Measurements from ENCODE around the gene F10.

Gene F10

DNA sequence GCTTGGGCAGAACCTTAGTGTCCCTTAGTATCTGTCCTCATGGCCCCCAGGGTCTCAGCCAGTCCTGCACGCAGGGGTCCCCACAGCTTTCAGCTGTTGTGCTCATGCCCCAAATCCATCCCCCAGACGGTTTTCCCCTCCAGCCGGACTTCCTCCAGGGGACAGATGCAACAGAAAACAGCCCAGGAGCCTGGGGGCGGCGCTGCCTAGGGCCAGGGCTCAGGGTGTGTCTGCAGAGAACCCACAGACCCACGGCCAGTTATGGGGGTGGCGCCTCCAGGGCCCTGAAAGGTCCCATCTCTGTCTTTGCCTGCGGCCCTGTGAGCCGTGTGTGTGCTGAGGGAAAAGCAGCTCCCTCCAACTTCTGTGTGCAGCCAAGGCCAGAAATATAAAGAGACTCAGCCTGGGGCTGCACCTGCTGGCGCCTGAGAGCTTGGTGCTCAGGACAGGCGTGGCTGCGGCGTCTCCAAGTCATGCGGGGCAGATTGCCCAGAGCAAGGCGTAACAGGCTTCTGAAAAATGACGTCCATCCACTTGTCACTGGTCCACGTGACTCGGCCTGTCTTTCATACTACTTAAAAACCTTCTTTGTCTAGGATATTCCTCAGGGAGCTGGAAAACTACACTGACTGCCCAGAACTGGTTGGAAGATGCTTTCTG lies 39.1 kb upstream of the F10 start:
- H3K4me3 ChIP-seq (ENCODE audit: severe bottlenecking), result no peak overlapping the region
- no peaks in the 10 kb centered on the region for H3K9me3 ChIP-seq (ENCODE audit: severe bottlenecking)
- no peaks in the 10 kb centered on the region for H3K4me1 ChIP-seq (ENCODE audit: insufficient read depth, poor library complexity, severe bottlenecking)
- ATAC-seq (ENCODE audit: low read depth), result peak; percentile 51; the same call in 2 of the 3 replicates
- TF ChIP-seq, protein P1, sequence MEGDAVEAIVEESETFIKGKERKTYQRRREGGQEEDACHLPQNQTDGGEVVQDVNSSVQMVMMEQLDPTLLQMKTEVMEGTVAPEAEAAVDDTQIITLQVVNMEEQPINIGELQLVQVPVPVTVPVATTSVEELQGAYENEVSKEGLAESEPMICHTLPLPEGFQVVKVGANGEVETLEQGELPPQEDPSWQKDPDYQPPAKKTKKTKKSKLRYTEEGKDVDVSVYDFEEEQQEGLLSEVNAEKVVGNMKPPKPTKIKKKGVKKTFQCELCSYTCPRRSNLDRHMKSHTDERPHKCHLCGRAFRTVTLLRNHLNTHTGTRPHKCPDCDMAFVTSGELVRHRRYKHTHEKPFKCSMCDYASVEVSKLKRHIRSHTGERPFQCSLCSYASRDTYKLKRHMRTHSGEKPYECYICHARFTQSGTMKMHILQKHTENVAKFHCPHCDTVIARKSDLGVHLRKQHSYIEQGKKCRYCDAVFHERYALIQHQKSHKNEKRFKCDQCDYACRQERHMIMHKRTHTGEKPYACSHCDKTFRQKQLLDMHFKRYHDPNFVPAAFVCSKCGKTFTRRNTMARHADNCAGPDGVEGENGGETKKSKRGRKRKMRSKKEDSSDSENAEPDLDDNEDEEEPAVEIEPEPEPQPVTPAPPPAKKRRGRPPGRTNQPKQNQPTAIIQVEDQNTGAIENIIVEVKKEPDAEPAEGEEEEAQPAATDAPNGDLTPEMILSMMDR (IDR thresholded peaks at IDR 0.05; ENCODE audit: poor library complexity, severe bottlenecking), result no peak
- no peaks in the 10 kb centered on the region for H3K27me3 ChIP-seq (ENCODE audit: insufficient read depth, poor library complexity, severe bottlenecking)
- H3K36me3 ChIP-seq (ENCODE audit: low read depth), result no peaks in the 10 kb centered on the region
- peak; percentile 33 for DNase-seq (ENCODE audit: low spot score)
- no peak overlapping the region for H3K27ac ChIP-seq (ENCODE audit: poor library complexity, severe bottlenecking)

DNA sequence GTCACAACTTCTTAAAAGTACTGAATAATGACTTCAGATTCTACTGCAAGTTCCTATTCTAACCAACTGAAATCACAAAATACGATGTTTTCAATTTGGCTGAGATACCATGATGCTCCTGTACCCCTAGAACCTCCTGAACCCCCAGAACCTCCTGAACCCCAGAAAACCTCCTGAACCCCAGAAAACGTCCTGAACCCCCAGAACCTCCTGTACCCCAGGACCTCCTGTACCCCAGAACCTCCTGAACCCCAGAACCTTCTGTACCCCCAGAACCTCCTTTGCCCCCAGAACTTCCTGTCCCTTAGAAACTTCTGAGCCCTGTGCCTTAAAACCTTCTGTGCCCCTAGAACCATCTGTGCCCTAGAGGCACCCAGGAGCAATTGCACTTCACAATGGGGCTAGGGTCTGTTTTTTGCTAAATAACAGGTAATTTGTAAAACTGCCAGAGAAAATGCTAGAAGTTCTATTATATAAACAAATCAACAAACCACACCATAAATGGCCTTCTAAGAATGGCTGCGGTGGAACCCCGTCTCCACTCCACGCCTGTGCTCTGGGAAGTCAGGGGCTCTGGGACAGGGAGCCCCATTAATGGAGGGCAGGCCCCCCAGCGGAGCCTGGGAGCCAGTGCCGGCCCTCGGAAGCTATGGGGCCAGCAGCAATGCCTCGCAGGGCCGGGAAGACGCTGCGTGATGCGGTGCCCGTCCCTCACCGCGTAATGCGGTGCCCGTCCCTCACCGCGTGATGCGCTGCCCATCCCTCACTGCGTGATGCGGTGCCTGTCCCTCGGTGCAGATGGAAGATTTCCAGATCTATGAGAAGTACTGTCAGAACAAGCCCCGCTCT lies 38.3 kb upstream of the F10 start:
- no peak overlapping the region for H3K4me3 ChIP-seq (ENCODE audit: severe bottlenecking)
- no peaks in the 10 kb centered on the region for H3K36me3 ChIP-seq (ENCODE audit: low read depth)
- H3K9me3 ChIP-seq (ENCODE audit: severe bottlenecking), result no peaks in the 10 kb centered on the region
- ATAC-seq (ENCODE audit: low read depth), result no peak
- TF ChIP-seq, protein P1 (IDR thresholded peaks at IDR 0.05; ENCODE audit: poor library complexity, severe bottlenecking), result no peak
- H3K27me3 ChIP-seq (ENCODE audit: insufficient read depth, poor library complexity, severe bottlenecking), result no peaks in the 10 kb centered on the region
- DNase-seq (ENCODE audit: low spot score), result peak; percentile 26
- no peaks in the 10 kb centered on the region for H3K4me1 ChIP-seq (ENCODE audit: insufficient read depth, poor library complexity, severe bottlenecking)
- no peak overlapping the region for H3K27ac ChIP-seq (ENCODE audit: poor library complexity, severe bottlenecking)

DNA sequence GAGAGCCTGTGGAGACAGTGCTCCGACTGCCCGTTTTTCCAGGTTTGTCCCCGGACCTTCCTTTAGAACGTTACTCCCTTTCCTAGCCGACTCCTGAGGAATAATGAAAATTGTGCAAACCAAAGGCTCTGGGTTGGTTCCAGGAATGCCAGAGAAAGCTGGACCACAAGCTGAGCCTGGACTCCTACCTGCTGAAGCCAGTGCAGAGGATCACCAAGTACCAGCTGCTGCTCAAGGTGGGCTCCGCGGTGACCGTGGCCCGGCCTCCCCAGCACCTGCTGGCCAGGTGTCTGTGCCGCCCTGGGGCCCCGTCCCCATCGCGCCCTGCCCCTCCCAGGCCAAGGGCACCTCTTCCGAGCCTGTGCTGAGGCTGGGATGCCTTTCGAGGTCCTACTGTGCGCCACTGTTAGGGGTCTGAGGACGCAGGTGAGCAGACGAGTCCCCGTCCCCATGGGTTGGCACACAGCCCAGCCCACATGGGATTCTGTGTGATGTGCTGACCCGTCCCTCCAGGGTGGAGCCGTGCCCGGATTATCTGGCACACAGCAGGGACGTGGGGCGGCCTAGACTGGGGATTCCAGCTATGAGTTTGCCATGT lies 37.6 kb upstream of the F10 start:
- Histone ChIP-seq H3K4me1 (ENCODE audit: insufficient read depth, poor library complexity, severe bottlenecking) (no peaks in the 10 kb centered on the region), H3K4me3 (ENCODE audit: severe bottlenecking) (no peak overlapping the region), H3K27me3 (ENCODE audit: insufficient read depth, poor library complexity, severe bottlenecking) (no peaks in the 10 kb centered on the region), H3K27ac (ENCODE audit: poor library complexity, severe bottlenecking) (no peak overlapping the region), H3K36me3 (ENCODE audit: low read depth) (no peaks in the 10 kb centered on the region), H3K9me3 (ENCODE audit: severe bottlenecking) (no peaks in the 10 kb centered on the region)
- ATAC-seq (ENCODE audit: low read depth) (no peak), DNase-seq (ENCODE audit: low spot score) (no peak)
- TF ChIP-seq, protein P1 (IDR thresholded peaks at IDR 0.05; ENCODE audit: poor library complexity, severe bottlenecking), result no peak

DNA sequence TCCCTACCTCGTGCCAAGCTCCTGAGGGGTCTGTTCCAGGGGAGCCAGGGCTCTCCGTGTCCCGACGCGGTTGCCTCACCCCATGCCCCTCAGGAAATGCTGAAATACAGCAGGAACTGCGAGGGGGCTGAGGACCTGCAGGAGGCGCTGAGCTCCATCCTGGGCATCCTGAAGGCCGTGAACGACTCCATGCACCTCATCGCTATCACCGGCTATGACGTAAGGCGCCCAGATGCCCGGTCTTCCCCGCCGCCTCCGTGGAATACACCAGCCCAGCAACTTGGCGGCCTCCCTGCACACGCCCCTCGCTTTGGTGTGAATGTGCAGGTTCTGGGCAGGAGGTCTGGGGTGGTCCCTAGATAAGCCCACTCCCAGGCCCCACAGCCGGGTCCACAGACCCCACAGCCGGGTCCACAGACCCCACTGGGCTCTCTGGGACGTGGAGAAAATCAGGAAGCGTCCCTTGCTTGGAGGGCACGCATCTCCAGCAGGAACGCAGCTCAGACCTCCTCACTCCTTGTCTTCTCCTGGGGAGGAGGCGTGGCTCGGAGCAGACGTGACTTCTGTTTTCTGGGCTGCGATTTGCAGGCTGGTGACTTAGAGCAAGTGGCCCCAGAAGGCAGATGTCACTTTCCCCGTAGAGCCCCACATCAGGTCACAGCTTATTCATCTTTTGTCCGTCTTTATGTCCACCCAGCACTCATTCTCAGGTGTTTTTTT lies 36.4 kb upstream of the F10 start:
- ATAC-seq (ENCODE audit: low read depth) (no peak), DNase-seq (ENCODE audit: low spot score) (peak; percentile 51)
- no peak overlapping the region for H3K27ac ChIP-seq (ENCODE audit: poor library complexity, severe bottlenecking)
- TF ChIP-seq, protein P1 (IDR thresholded peaks at IDR 0.05; ENCODE audit: poor library complexity, severe bottlenecking), result no peak
- no peaks in the 10 kb centered on the region for H3K27me3 ChIP-seq (ENCODE audit: insufficient read depth, poor library complexity, severe bottlenecking)
- H3K9me3 ChIP-seq (ENCODE audit: severe bottlenecking), result no peaks in the 10 kb centered on the region
- no peak overlapping the region for H3K4me3 ChIP-seq (ENCODE audit: severe bottlenecking)
- no peaks in the 10 kb centered on the region for H3K36me3 ChIP-seq (ENCODE audit: low read depth)
- H3K4me1 ChIP-seq (ENCODE audit: insufficient read depth, poor library complexity, severe bottlenecking), result no peaks in the 10 kb centered on the region
